ENCODE measurements around the gene EDRF1.

- TF ChIP-seq EZH2 (IDR thresholded peaks at IDR 0.05; ENCODE audit: low read length) (no peak), CTCF (optimal IDR thresholded peaks at IDR 0.05 in 1 of 3, IDR thresholded peaks at IDR 0.05 in 1 of 3, conservative IDR thresholded peaks at IDR 0.05 in 1 of 3; ENCODE audit: extremely low read depth in 1 of 3, insufficient read depth in 2 of 3, low read length in 3 of 3) (no peak)
These were observed 27.3 kb upstream of the EDRF1 start for GRCh38 chr10:125692196-125692595.

All from keratinocyte (primary cell).